ENCODE data around the gene SETDB1.
"Not testable (repeated sequence)": the region's sequence is repeated elsewhere in the genome, so short reads cannot be mapped to it uniquely, and the experiment has no call there.

- TF ChIP-seq CTCF, POLR2A (IDR thresholded peaks at IDR 0.05): not testable (repeated sequence)
These were observed 47.2 kb upstream of the SETDB1 start for GRCh38 chr1:150878931-150879330.
